Transverse colon (tissue), 4 donors: Measurements from ENCODE around the gene ABL1. TPM values are rescaled to one million over a fixed set of nuclear protein-coding genes. Genes with fewer than 3 reads are reported as not detected.
A peak's percentile ranks its signal among the peaks of the same experiment; 100 is the strongest.
"Not testable (repeated sequence)": the region's sequence is repeated elsewhere in the genome, so short reads cannot be mapped to it uniquely, and the experiment has no call there.

Source experiments
- DNase-seq: peaks from one replicate; pipeline ENCODE4 v3.0.0-alpha.2; 2019
- H3K27ac ChIP-seq, 4 donors: fragments of 200-600 bp; sonication (generic); 2 replicates each; pipeline ENCODE4 v1.5.1; 2016 to 2018; ENCODE audit warnings: inconsistent platforms in 4 of 4
- H3K27me3 ChIP-seq: fragments of 200-600 bp; sonication (generic); 2 replicates; pipeline ENCODE4 v1.5.1; 2017; ENCODE audit warnings: inconsistent platforms
- H3K36me3 ChIP-seq, 4 donors: fragments of 200-600 bp; sonication (generic); 2 replicates each; pipeline ENCODE4 v1.5.1; 2017 to 2019; ENCODE audit warnings: inconsistent platforms in 4 of 4
- H3K4me1 ChIP-seq, 4 donors: fragments of 200-600 bp; sonication (generic); 2 replicates each; pipeline ENCODE4 v1.5.1; 2017 to 2020; ENCODE audit warnings: inconsistent platforms in 4 of 4
- H3K4me3 ChIP-seq, 4 donors: fragments of 200-600 bp; sonication (generic); 1 replicate in 1 of 4; 2 replicates in 3 of 4; pipeline versions ENCODE4 v1.5.1 to v1.6.1; 2017 to 2019; ENCODE audit warnings: inconsistent platforms in 4 of 4
- H3K9me3 ChIP-seq, 2 donors: fragments of 200-600 bp; sonication (generic); 2 replicates each; pipeline ENCODE4 v1.5.1; 2017 to 2019; ENCODE audit warnings: inconsistent platforms in 2 of 2
- CTCF ChIP-seq, 5 experiments: fragments of 200-600 bp in 3 of 5; fragments of 450-650 bp in 2 of 5; sonication (generic) in 3 of 5; IDR thresholded peaks; 1 replicate in 2 of 5; 2 replicates in 3 of 5; pipeline ENCODE4 v1.5.1; 2016 to 2017; ENCODE audit warnings: antibody characterized with exemption in 5 of 5, inconsistent platforms in 3 of 5, mild to moderate bottlenecking in 2 of 5, moderate library complexity in 1 of 5
- EP300 ChIP-seq: sonication (generic); formaldehyde crosslinking; IDR thresholded peaks from one replicate; pipeline ENCODE4 v1.6.1; 2017; ENCODE audit warnings: antibody characterized with exemption, low read depth
- POLR2A ChIP-seq: fragments of 450-650 bp; IDR thresholded peaks from one replicate; pipeline ENCODE4 v1.6.1; 2016; ENCODE audit warnings: antibody characterized with exemption, mild to moderate bottlenecking, moderate library complexity
- POLR2AphosphoS5 ChIP-seq, 3 donors: sonication (generic); formaldehyde crosslinking; IDR thresholded peaks; one replicate each; pipeline ENCODE4 v1.6.1; 2016; ENCODE audit warnings: antibody characterized with exemption in 3 of 3
- WGBS, 2 donors: methylation state at CpG; one replicate each; pipeline ENCODE4 v1.1.5; 2018; ENCODE audit warnings: low coverage in 1 of 2; 5-methylcytosine and 5-hydroxymethylcytosine counted together
- in situ Hi-C, 4 donors: fragments of 200-750 bp; cut with MboI; loops; one replicate each; pipeline versions ENCODE4 v1.15.0 to v1.15.1; 2017; ENCODE audit warnings: low sequenced_read_pairs in 3 of 4, low pct_ligation_motif_present in 1 of 4, low pct_unique_long_range_greater_than_20kb in 1 of 4
- intact Hi-C: fragments of 100-400 bp; cut with DNase I; formaldehyde crosslinking; loops from one replicate; pipeline ENCODE4 v1.15.1; 2023; ENCODE audit warnings: low total_unique reads
- total RNA-seq, 4 donors: library from RNA; depleted of rRNA; stranded (reverse); fragments of >200 nt; gene quantifications; one replicate each; pipeline ENCODE4 v1.1.0, GENCODE V29; 2016

The ABL1 gene
- total RNA-seq, 4 donors from 2014 or later, result 66.9 to 97.1 (median 81.8) TPM

- WGBS, 2 donors, result 56 to 72% methylated on average over 2 to 7 of the region's 7 CpGs
- no peak overlapping the region for H3K27ac ChIP-seq
Measured at GRCh38 chr9:130791303-130791894, 43.7 kb upstream of the ABL1 start.

GRCh38 chr9:130793589-130793988 lies 41.5 kb upstream of the ABL1 start:
- Histone ChIP-seq H3K9me3 (peaks cover 0 to 10% of the 10 kb centered on the region in 2 donors), H3K4me1 (peaks cover 0 to 33% (median 22%) of the 10 kb centered on the region in 4 donors), H3K36me3 (no peaks in the 10 kb centered on the region), H3K27me3 (no peaks in the 10 kb centered on the region), H3K4me3 (no peak overlapping the region), H3K27ac (peak overlapping the region in 3 of 4 donors; percentile 37 to 48 (median 48))
- intact Hi-C loops (no loop called here), in situ Hi-C loops (no loop called here)
- 94 to 100% methylated on average over 1 to 7 of the region's 7 CpGs for WGBS, 2 donors
- no peak for TF ChIP-seq POLR2A
- no peak for TF ChIP-seq POLR2AphosphoS5 (IDR thresholded peaks at IDR 0.05)
- no peak for TF ChIP-seq EP300
- no peak for TF ChIP-seq CTCF (IDR thresholded peaks at IDR 0.05)
- no peak for DNase-seq

More at GRCh38 chr9:130791303-130791894, 43.7 kb upstream of the ABL1 start:
- DNase-seq, result no peak
- intact Hi-C loops (no loop called here), in situ Hi-C loops (no loop called here)
- Histone ChIP-seq H3K4me1 (peaks cover 0 to 29% (median 20%) of the 10 kb centered on the region in 4 donors), H3K4me3 (no peak overlapping the region), H3K27me3 (no peaks in the 10 kb centered on the region), H3K36me3 (no peaks in the 10 kb centered on the region), H3K9me3 (peaks cover 0 to 10% of the 10 kb centered on the region in 2 donors)
- TF ChIP-seq POLR2A (no peak), CTCF (IDR thresholded peaks at IDR 0.05) (no peak), POLR2AphosphoS5 (IDR thresholded peaks at IDR 0.05) (no peak), EP300 (no peak)

- H3K4me3 ChIP-seq, in situ Hi-C loops, DNase-seq, H3K36me3 ChIP-seq, H3K27me3 ChIP-seq, intact Hi-C loops: not testable (repeated sequence)
- 29 to 38% methylated on average over 2 of the region's 2 CpGs for WGBS, 2 donors
- peak in 1 of 5 experiments; percentile 15 for TF ChIP-seq CTCF (IDR thresholded peaks at IDR 0.05)
- Histone ChIP-seq H3K9me3 (peaks cover 0 to 10% of the 10 kb centered on the region in 2 donors), H3K4me1 (peaks cover 0 to 33% (median 22%) of the 10 kb centered on the region in 4 donors), H3K27ac (peak overlapping the region in 3 of 4 donors; percentile 37 to 48 (median 48))
Measured at GRCh38 chr9:130794021-130794420, 41.0 kb upstream of the ABL1 start.

- H3K36me3 ChIP-seq, intact Hi-C loops, H3K9me3 ChIP-seq, H3K4me3 ChIP-seq, in situ Hi-C loops, DNase-seq, H3K27me3 ChIP-seq: not testable (repeated sequence)
- peak in 1 of 3 donors; percentile 16 for TF ChIP-seq POLR2AphosphoS5 (IDR thresholded peaks at IDR 0.05)
- Histone ChIP-seq H3K27ac (peak overlapping the region; percentile 47 to 77 (median 71)), H3K4me1 (peaks cover 0 to 33% (median 22%) of the 10 kb centered on the region in 4 donors)
- WGBS, 2 donors, result 71 to 72% methylated on average over 3 of the region's 3 CpGs
Measured at GRCh38 chr9:130794423-130794822, 40.6 kb upstream of the ABL1 start.
